ENCODE data around the gene ITGAV.

The ITGAV gene

GRCh38 chr2:186691231-186691630, 101.4 kb downstream of the ITGAV start:
- no peak for DNase-seq (ENCODE audit: low spot score)
- no peak for TF ChIP-seq CTCF (IDR thresholded peaks at IDR 0.05; ENCODE audit: extremely low read depth, insufficient read depth, missing control alignments)
- in situ Hi-C loops (cut with MboI; ENCODE audit: low pct_unique_long_range_greater_than_20kb, low sequenced_read_pairs, unreplicated experiment) = no loop called here

- in situ Hi-C loops (cut with MboI; ENCODE audit: low pct_unique_long_range_greater_than_20kb, low sequenced_read_pairs, unreplicated experiment) = no loop called here
- no peak for DNase-seq (ENCODE audit: low spot score)
- no peak for TF ChIP-seq CTCF (IDR thresholded peaks at IDR 0.05; ENCODE audit: extremely low read depth, insufficient read depth, missing control alignments)
These were observed 102.0 kb downstream of the ITGAV start for GRCh38 chr2:186691900-186692299.

GRCh38 chr2:186693446-186693832, 103.6 kb downstream of the ITGAV start:
- no peak for DNase-seq (ENCODE audit: low spot score)
- TF ChIP-seq CTCF (IDR thresholded peaks at IDR 0.05; ENCODE audit: extremely low read depth, insufficient read depth, missing control alignments) = no peak
- in situ Hi-C loops (cut with MboI; ENCODE audit: low pct_unique_long_range_greater_than_20kb, low sequenced_read_pairs, unreplicated experiment) = no loop called here

- DNase-seq (ENCODE audit: low spot score) = peak; percentile 37
- in situ Hi-C loops (cut with MboI; ENCODE audit: low pct_unique_long_range_greater_than_20kb, low sequenced_read_pairs, unreplicated experiment) = no loop called here
- TF ChIP-seq CTCF (IDR thresholded peaks at IDR 0.05; ENCODE audit: extremely low read depth, insufficient read depth, missing control alignments) = no peak
These were observed 105.4 kb downstream of the ITGAV start for GRCh38 chr2:186695081-186695756.

GRCh38 chr2:186696290-186696689, 106.4 kb downstream of the ITGAV start:
- in situ Hi-C loops (cut with MboI; ENCODE audit: low pct_unique_long_range_greater_than_20kb, low sequenced_read_pairs, unreplicated experiment) = no loop called here
- no peak for TF ChIP-seq CTCF (IDR thresholded peaks at IDR 0.05; ENCODE audit: extremely low read depth, insufficient read depth, missing control alignments)
- no peak for DNase-seq (ENCODE audit: low spot score)

- in situ Hi-C loops (cut with MboI; ENCODE audit: low pct_unique_long_range_greater_than_20kb, low sequenced_read_pairs, unreplicated experiment) = no loop called here
- TF ChIP-seq CTCF (IDR thresholded peaks at IDR 0.05; ENCODE audit: extremely low read depth, insufficient read depth, missing control alignments) = no peak
- no peak for DNase-seq (ENCODE audit: low spot score)
These were observed 106.9 kb downstream of the ITGAV start for GRCh38 chr2:186696804-186697203.

Measured in GM13977 (cell line).